ENCODE results near the gene AURKB. TPM values are rescaled to one million over a fixed set of nuclear protein-coding genes. Genes with fewer than 3 reads are reported as not detected.

The AURKB gene
- total and polyA plus RNA-seq, 2 of the 13 experiments (the other 11 are each of a cell fraction or from before 2014, with no cell fraction given): 29.5 to 75.3 TPM

- TF ChIP-seq ZNF512B (CRISPR knock-in tag; IDR thresholded peaks at IDR 0.05; ENCODE audit: borderline replicate concordance) (no peak), MEIS2 (CRISPR knock-in tag; IDR thresholded peaks at IDR 0.05) (no peak), ZSCAN29 (CRISPR knock-in tag; conservative IDR thresholded peaks at IDR 0.05) (no peak), CHCHD3 (CRISPR knock-in tag; IDR thresholded peaks at IDR 0.05) (no peak), SKI (IDR thresholded peaks at IDR 0.05; ENCODE audit: partially characterized antibody) (peak; percentile 75), RFXAP (CRISPR knock-in tag; IDR thresholded peaks at IDR 0.05; ENCODE audit: borderline replicate concordance) (no peak), KAT2B (IDR thresholded peaks at IDR 0.05; ENCODE audit: borderline replicate concordance, low read depth, low read length) (no peak), RAD21 (CRISPR knock-in tag; IDR thresholded peaks at IDR 0.05) (no peak), ZNF142 (CRISPR knock-in tag; IDR thresholded peaks at IDR 0.05) (0 out of 2 replicates have a peak, but pooled peaks have one; percentile 5), NR2F1 (CRISPR knock-in tag; IDR thresholded peaks at IDR 0.05) (no peak), ELK4 (CRISPR knock-in tag; IDR thresholded peaks at IDR 0.05; ENCODE audit: borderline replicate concordance) (no peak), DBP (CRISPR knock-in tag; IDR thresholded peaks at IDR 0.05; ENCODE audit: not compliant biosample characterization) (no peak), GPN1 (CRISPR knock-in tag; IDR thresholded peaks at IDR 0.05; ENCODE audit: borderline replicate concordance) (no peak), YEATS2 (CRISPR knock-in tag; IDR thresholded peaks at IDR 0.05; ENCODE audit: borderline replicate concordance) (no peak), ZFP36L1 (CRISPR knock-in tag; IDR thresholded peaks at IDR 0.05) (no peak), ZNF274 (CRISPR knock-in tag; IDR thresholded peaks at IDR 0.05) (no peak), ASH2L (IDR thresholded peaks at IDR 0.05; ENCODE audit: insufficient read length, low read depth, low read length) (peak; percentile 19)
Observed at GRCh38 chr17:8210761-8211458, 535 bp upstream of the AURKB start (continued).

All from HepG2 (cell line).